CD4-positive, alpha-beta T cell (primary cell): ENCODE results near the gene LPP. TPM values are rescaled to one million over a fixed set of nuclear protein-coding genes. Genes with fewer than 3 reads are reported as not detected.

Experiments
- ATAC-seq: fragments of 200-7000 bp; cut with Tn5 transposase; one replicate; pipeline ENCODE4 v1.10.0; 2022; ENCODE audit warnings: mild to moderate bottlenecking; ENCODE audit not compliant: poor library complexity
- CTCF ChIA-PET: fragments of 350-600 bp; sonication (Branson Sonifier 250); formaldehyde crosslinking; loops from one replicate; lab custom pipeline; 2021; ENCODE audit warnings: antibody characterized with exemption, inconsistent platforms; lab: Charles Lee
- POLR2A ChIA-PET: fragments of 350-600 bp; sonication (Branson Sonifier 250); formaldehyde crosslinking; loops from one replicate; lab custom pipeline; 2021; ENCODE audit warnings: antibody characterized with exemption, inconsistent platforms; lab: Charles Lee
- DNase-seq, 14 experiments: peaks; one replicate each; pipeline ENCODE4 v3.0.0-alpha.2; 2013 to 2020; ENCODE audit warnings: mixed read lengths in 2 of 14
- H3K27ac ChIP-seq, 2 donors: one replicate each; pipeline versions ENCODE4 v1.5.1 to v1.7.0; 2013; ENCODE audit warnings: low read length in 2 of 2, low read depth in 1 of 2, mild to moderate bottlenecking in 1 of 2
- H3K27me3 ChIP-seq, 2 experiments: 1 replicate in 1 of 2; 2 replicates in 1 of 2; pipeline versions ENCODE4 v1.6.1 to v1.7.0; 2013; ENCODE audit warnings: low read length in 2 of 2, control low read depth in 1 of 2, mild to moderate bottlenecking in 1 of 2, moderate library complexity in 1 of 2; ENCODE audit not compliant: insufficient read depth in 2 of 2, control insufficient read depth in 1 of 2
- H3K36me3 ChIP-seq: one replicate; pipeline ENCODE4 v1.6.1; 2013; ENCODE audit warnings: low read length, control low read depth; ENCODE audit not compliant: insufficient read depth
- H3K4me1 ChIP-seq: one replicate; pipeline ENCODE4 v1.6.1; 2013; ENCODE audit warnings: low read length, control low read depth; ENCODE audit not compliant: insufficient read depth
- H3K4me3 ChIP-seq: one replicate; pipeline ENCODE4 v1.5.1; 2013; ENCODE audit warnings: mild to moderate bottlenecking, low read length, moderate library complexity
- H3K9me3 ChIP-seq, 2 experiments: 1 replicate in 1 of 2; 2 replicates in 1 of 2; pipeline versions ENCODE4 v1.6.1 to v1.7.0; 2013; ENCODE audit warnings: low read length in 2 of 2, mild to moderate bottlenecking in 2 of 2, control low read depth in 1 of 2, moderate library complexity in 1 of 2; ENCODE audit not compliant: control insufficient read depth in 1 of 2, insufficient read depth in 1 of 2
- H3K27ac Mint-ChIP-seq: one replicate; pipeline ENCODE4 v1.8.0; 2020; ENCODE audit warnings: mixed read lengths
- H3K27me3 Mint-ChIP-seq: one replicate; pipeline ENCODE4 v1.8.0; 2021; ENCODE audit warnings: mixed read lengths
- H3K36me3 Mint-ChIP-seq: one replicate; pipeline ENCODE4 v1.8.0; 2021; ENCODE audit warnings: low read depth, mixed read lengths
- H3K4me1 Mint-ChIP-seq: one replicate; pipeline ENCODE4 v1.8.0; 2021; ENCODE audit warnings: low read depth, mixed read lengths
- H3K4me3 Mint-ChIP-seq: one replicate; pipeline ENCODE4 v1.8.0; 2020; ENCODE audit warnings: mild to moderate bottlenecking, mixed read lengths
- H3K9me3 Mint-ChIP-seq: one replicate; pipeline ENCODE4 v1.8.0; 2020; ENCODE audit warnings: mixed read lengths
- intact Hi-C, 2 experiments: fragments of 100-400 bp; cut with DNase I in 1 of 2; cut with micrococcal nuclease in 1 of 2; formaldehyde crosslinking; loops; one replicate each; pipeline versions ENCODE4 v1.15.1 to v1.9.0; 2023 to 2025; cut with DNase I, micrococcal nuclease
- total RNA-seq, 174 experiments: library from RNA in 2 of 174; stranded (reverse) in 2 of 174; gene quantifications; one replicate each; pipeline ENCODE4 v1.2.3 and lab custom pipeline; 2021 to 2026
- TF ChIP-seq, protein P1 (sequence below): fragments of 200-600 bp; IDR thresholded peaks from one replicate; pipeline ENCODE4 v1.8.0; 2022; ENCODE audit warnings: antibody characterized with exemption, mild to moderate bottlenecking

LPP gene
- total RNA-seq, 2 experiments from 2014 or later: 45.6 to 45.9 TPM

DNA sequence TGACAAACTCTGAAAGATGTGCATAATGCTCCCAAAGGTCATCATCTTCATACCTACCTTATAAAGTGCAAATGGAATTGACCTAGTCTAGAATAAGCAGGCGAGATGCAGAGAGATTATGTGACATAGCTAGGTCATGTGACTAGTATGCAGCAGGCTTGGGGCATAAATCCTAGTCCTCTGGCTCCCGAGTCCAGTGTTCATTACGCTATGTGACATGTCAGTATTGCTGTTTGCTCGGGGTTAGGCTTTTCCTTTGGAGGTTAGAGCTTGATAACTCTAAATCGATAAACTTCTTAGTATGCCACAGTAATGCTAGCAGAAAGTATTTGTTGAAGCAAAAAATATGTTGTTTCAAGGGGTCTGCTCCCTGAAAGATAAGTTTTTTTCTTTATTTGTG lies 536.1 kb downstream of the LPP start:
- ChIA-PET CTCF (no interaction called here), POLR2A (no interaction called here)
- DNase-seq: no peak
- no peaks in the 10 kb centered on the region for H3K9me3 ChIP-seq
- TF ChIP-seq, protein P1, sequence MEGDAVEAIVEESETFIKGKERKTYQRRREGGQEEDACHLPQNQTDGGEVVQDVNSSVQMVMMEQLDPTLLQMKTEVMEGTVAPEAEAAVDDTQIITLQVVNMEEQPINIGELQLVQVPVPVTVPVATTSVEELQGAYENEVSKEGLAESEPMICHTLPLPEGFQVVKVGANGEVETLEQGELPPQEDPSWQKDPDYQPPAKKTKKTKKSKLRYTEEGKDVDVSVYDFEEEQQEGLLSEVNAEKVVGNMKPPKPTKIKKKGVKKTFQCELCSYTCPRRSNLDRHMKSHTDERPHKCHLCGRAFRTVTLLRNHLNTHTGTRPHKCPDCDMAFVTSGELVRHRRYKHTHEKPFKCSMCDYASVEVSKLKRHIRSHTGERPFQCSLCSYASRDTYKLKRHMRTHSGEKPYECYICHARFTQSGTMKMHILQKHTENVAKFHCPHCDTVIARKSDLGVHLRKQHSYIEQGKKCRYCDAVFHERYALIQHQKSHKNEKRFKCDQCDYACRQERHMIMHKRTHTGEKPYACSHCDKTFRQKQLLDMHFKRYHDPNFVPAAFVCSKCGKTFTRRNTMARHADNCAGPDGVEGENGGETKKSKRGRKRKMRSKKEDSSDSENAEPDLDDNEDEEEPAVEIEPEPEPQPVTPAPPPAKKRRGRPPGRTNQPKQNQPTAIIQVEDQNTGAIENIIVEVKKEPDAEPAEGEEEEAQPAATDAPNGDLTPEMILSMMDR: no peak
- no peaks in the 10 kb centered on the region for H3K4me1 Mint-ChIP-seq
- ATAC-seq: no peak
- H3K27me3 Mint-ChIP-seq: no peaks in the 10 kb centered on the region
- H3K4me1 ChIP-seq: no peaks in the 10 kb centered on the region
- H3K4me3 Mint-ChIP-seq: no peak overlapping the region
- no peak overlapping the region for H3K27ac Mint-ChIP-seq
- no peak overlapping the region for H3K4me3 ChIP-seq
- intact Hi-C loops: no loop called here
- H3K36me3 ChIP-seq: no peaks in the 10 kb centered on the region
- no peak overlapping the region for H3K27ac ChIP-seq
- H3K27me3 ChIP-seq: no peaks in the 10 kb centered on the region
- no peaks in the 10 kb centered on the region for H3K9me3 Mint-ChIP-seq
- H3K36me3 Mint-ChIP-seq: no peaks in the 10 kb centered on the region

DNA sequence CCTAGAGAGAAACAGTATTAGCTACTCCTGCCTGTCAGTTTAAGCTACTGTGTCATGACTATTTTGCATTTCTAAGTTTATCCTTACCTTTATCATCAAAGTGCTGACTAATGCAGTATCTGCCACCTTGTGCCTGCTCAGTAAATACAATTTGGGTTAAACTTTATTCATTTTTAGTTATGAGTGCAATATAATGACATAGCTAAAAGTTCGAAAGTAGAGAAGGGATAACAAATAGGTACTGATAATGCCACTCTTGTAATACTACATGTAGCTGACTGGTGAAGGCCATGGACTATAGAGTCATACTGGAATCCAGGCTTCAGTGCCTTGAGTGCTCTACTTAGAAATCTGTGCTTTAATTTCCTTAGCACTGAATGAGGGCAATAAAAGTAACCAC lies 537.0 kb downstream of the LPP start:
- DNase-seq (no peak), ATAC-seq (no peak)
- Mint-ChIP-seq H3K4me3 (no peak overlapping the region), H3K36me3 (no peaks in the 10 kb centered on the region), H3K4me1 (no peaks in the 10 kb centered on the region), H3K9me3 (no peaks in the 10 kb centered on the region), H3K27ac (no peak overlapping the region), H3K27me3 (no peaks in the 10 kb centered on the region)
- no peak overlapping the region for H3K27ac ChIP-seq
- no peaks in the 10 kb centered on the region for H3K27me3 ChIP-seq
- H3K9me3 ChIP-seq: no peaks in the 10 kb centered on the region
- no peak overlapping the region for H3K4me3 ChIP-seq
- TF ChIP-seq, protein P1: no peak
- H3K36me3 ChIP-seq: no peaks in the 10 kb centered on the region
- H3K4me1 ChIP-seq: no peaks in the 10 kb centered on the region
- CTCF ChIA-PET: no interaction called here
- POLR2A ChIA-PET: no interaction called here
- intact Hi-C loops: no loop called here

DNA sequence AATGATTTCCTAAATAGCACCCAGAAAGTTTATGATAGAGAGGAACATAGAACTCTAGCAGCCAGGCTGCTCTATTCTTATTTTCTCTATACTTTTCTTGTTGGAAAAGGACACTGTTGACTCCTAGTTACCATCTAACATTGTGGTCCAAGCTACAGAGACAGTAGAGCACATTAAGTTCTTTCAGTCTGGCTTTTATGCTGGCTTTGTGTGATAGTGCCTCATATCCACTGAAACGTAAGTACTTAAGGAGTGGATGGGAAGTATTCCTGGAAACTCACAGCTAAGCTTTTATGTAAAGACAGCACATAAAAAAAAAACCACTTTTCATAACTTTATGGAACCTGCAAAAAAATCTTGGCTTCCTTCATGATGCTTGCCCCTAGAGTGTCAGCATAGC lies 537.7 kb downstream of the LPP start:
- POLR2A ChIA-PET: no interaction called here
- no peaks in the 10 kb centered on the region for H3K4me1 ChIP-seq
- intact Hi-C loops: no loop called here

More for the DNA sequence above, 537.7 kb downstream of the LPP start:
- Histone ChIP-seq H3K36me3 (no peaks in the 10 kb centered on the region), H3K4me3 (no peak overlapping the region), H3K27me3 (no peaks in the 10 kb centered on the region), H3K27ac (no peak overlapping the region), H3K9me3 (no peaks in the 10 kb centered on the region)
- DNase-seq (no peak), ATAC-seq (no peak)
- CTCF ChIA-PET: no interaction called here
- Mint-ChIP-seq H3K9me3 (no peaks in the 10 kb centered on the region), H3K36me3 (no peaks in the 10 kb centered on the region), H3K4me1 (no peaks in the 10 kb centered on the region), H3K27me3 (no peaks in the 10 kb centered on the region), H3K4me3 (no peak overlapping the region), H3K27ac (no peak overlapping the region)
- TF ChIP-seq, protein P1: no peak
